ENCODE measurements around the gene SLC37A1. TPM values are rescaled to one million over a fixed set of nuclear protein-coding genes. Genes with fewer than 3 reads are reported as not detected.

The SLC37A1 gene
- total and polyA plus RNA-seq, 4 donors = 2.0 to 7.2 (median 4.3) TPM

DNA sequence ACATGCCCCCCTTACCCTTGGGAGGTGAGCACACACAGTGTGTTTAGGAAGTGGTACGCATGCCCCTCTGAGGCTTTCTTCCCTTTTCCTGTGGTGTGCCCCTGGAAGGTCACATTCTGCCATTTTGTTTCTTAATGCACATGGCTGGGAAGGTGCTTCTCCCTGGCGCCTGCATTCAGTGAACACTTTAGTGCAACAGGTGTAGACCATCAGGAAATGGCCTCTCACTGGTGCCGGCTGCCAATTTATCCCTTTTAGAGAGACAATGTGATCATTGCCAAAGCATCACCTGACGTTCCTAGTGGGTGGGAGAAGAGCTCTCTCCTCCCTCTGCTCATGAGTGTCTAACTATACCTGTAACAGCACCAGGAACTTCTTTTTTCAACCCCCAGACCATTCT, 88.0 kb downstream of the SLC37A1 start:
- TF ChIP-seq EGR1 (IDR thresholded peaks at IDR 0.05; ENCODE audit: low read depth in 2 of 2) (no peak), YY1 (IDR thresholded peaks at IDR 0.05) (no peak), GABPA (IDR thresholded peaks at IDR 0.05 in 1 of 2, conservative IDR thresholded peaks at IDR 0.05 in 1 of 2) (no peak), TAF1 (conservative IDR thresholded peaks at IDR 0.05) (no peak), NR2F2 (IDR thresholded peaks at IDR 0.05) (no peak)
- Histone ChIP-seq H3K36me3 (ENCODE audit: control insufficient read depth in 4 of 4, insufficient read depth in 3 of 4, low read depth in 1 of 4, low read length in 3 of 4) (no peaks in the 10 kb centered on the region), H3K27ac (ENCODE audit: low read depth in 1 of 2, low read length in 2 of 2) (no peak overlapping the region), H3K9me3 (ENCODE audit: control insufficient read depth in 4 of 4, low read length in 3 of 4) (peaks cover 2 to 8% (median 4%) of the 10 kb centered on the region in 4 donors), H3K27me3 (ENCODE audit: control insufficient read depth in 4 of 4, insufficient read depth in 4 of 4, low read length in 3 of 4) (no peaks in the 10 kb centered on the region), H3K4me1 (ENCODE audit: control insufficient read depth in 4 of 4, insufficient read depth in 4 of 4, low read length in 3 of 4) (no peaks in the 10 kb centered on the region), H3K9ac (ENCODE audit: low read depth in 1 of 2, low read length in 2 of 2) (no peak overlapping the region), H3K4me3 (ENCODE audit: low read depth in 1 of 3, low read length in 3 of 3) (no peak overlapping the region)
- DNase-seq (ENCODE audit: low spot score) = no peak
- 89% methylated on average over 4 of the region's 4 CpGs for WGBS

DNA sequence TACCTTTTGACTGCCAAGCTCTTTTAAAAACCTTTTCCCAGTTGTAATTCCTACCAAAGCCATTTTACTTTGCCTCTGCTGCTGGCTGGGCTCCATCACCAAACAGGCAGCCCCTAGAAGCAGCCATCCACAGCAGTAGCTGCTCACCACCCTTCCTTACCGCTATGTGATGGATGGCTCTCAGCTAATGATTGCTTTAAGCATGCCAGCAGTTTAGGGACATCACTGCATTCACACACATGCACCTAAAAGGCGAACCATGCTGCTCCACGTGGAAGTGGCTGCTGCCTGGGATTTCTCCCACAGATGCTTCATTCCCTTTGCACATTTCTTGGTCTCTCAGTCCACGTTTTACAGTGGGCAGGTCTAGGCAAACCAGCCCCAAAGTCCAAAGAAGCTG, 93.5 kb downstream of the SLC37A1 start:
- no peak for DNase-seq (ENCODE audit: low spot score)
- TF ChIP-seq NR2F2 (IDR thresholded peaks at IDR 0.05) = no peak
- TF ChIP-seq EGR1 (IDR thresholded peaks at IDR 0.05; ENCODE audit: low read depth in 2 of 2) = no peak
- no peak for TF ChIP-seq YY1 (IDR thresholded peaks at IDR 0.05)
- no peak for TF ChIP-seq SP1 (IDR thresholded peaks at IDR 0.05)
- TF ChIP-seq, protein P1, sequence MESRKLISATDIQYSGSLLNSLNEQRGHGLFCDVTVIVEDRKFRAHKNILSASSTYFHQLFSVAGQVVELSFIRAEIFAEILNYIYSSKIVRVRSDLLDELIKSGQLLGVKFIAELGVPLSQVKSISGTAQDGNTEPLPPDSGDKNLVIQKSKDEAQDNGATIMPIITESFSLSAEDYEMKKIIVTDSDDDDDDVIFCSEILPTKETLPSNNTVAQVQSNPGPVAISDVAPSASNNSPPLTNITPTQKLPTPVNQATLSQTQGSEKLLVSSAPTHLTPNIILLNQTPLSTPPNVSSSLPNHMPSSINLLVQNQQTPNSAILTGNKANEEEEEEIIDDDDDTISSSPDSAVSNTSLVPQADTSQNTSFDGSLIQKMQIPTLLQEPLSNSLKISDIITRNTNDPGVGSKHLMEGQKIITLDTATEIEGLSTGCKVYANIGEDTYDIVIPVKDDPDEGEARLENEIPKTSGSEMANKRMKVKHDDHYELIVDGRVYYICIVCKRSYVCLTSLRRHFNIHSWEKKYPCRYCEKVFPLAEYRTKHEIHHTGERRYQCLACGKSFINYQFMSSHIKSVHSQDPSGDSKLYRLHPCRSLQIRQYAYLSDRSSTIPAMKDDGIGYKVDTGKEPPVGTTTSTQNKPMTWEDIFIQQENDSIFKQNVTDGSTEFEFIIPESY (IDR thresholded peaks at IDR 0.05) = no peak
- TF ChIP-seq GABPA (IDR thresholded peaks at IDR 0.05 in 1 of 2, conservative IDR thresholded peaks at IDR 0.05 in 1 of 2) = no peak
- TF ChIP-seq FOXA2 (IDR thresholded peaks at IDR 0.05) = no peak
- TF ChIP-seq JUND (IDR thresholded peaks at IDR 0.05) = no peak
- TF ChIP-seq HNF4A (conservative IDR thresholded peaks at IDR 0.05) = no peak
- TF ChIP-seq FOXA1 (IDR thresholded peaks at IDR 0.05) = no peak
- TF ChIP-seq, protein P2, sequence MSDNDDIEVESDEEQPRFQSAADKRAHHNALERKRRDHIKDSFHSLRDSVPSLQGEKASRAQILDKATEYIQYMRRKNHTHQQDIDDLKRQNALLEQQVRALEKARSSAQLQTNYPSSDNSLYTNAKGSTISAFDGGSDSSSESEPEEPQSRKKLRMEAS (IDR thresholded peaks at IDR 0.05) = no peak
- Histone ChIP-seq H3K27ac (ENCODE audit: low read depth in 1 of 2, low read length in 2 of 2) (no peak overlapping the region), H3K36me3 (ENCODE audit: control insufficient read depth in 4 of 4, insufficient read depth in 3 of 4, low read depth in 1 of 4, low read length in 3 of 4) (no peaks in the 10 kb centered on the region), H3K4me1 (ENCODE audit: control insufficient read depth in 4 of 4, insufficient read depth in 4 of 4, low read length in 3 of 4) (no peaks in the 10 kb centered on the region), H3K27me3 (ENCODE audit: control insufficient read depth in 4 of 4, insufficient read depth in 4 of 4, low read length in 3 of 4) (no peaks in the 10 kb centered on the region), H3K9me3 (ENCODE audit: control insufficient read depth in 4 of 4, low read length in 3 of 4) (peaks cover 2 to 8% (median 4%) of the 10 kb centered on the region in 4 donors), H3K9ac (ENCODE audit: low read depth in 1 of 2, low read length in 2 of 2) (no peak overlapping the region), H3K4me3 (ENCODE audit: low read depth in 1 of 3, low read length in 3 of 3) (no peak overlapping the region)
- 69% methylated on average over 4 of the region's 4 CpGs for WGBS

DNA sequence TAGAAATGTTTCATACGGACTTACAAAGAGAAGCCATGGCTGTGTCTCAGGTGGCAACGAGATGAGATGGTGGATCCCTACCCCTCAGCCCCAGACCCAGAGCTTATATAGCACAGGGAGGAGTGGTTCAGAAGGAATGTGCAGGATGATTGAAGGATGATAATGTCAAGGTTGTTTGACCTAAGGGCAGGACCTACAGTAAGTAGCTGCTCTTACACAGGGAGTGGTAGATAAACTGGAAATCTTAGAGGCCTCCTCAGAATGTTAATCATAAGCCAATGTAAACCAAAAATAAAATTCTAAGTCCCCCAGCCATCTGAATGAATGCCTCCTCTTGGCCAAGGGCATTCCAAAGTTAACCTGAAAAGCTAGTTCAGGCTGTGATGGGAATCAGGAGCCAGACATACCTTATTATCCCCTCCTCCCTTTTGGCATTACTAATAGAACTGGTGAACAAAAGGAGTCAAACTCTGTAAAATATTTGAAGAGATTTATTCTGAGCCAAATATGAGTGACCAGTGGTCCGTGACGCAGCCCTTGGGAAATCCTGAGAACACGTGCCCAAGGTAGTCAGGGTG, 94.0 kb downstream of the SLC37A1 start:
- Histone ChIP-seq H3K4me1 (ENCODE audit: control insufficient read depth in 4 of 4, insufficient read depth in 4 of 4, low read length in 3 of 4) (no peaks in the 10 kb centered on the region), H3K27ac (ENCODE audit: low read depth in 1 of 2, low read length in 2 of 2) (no peak overlapping the region), H3K9me3 (ENCODE audit: control insufficient read depth in 4 of 4, low read length in 3 of 4) (peaks cover 2 to 8% (median 4%) of the 10 kb centered on the region in 4 donors), H3K4me3 (ENCODE audit: low read depth in 1 of 3, low read length in 3 of 3) (no peak overlapping the region), H3K36me3 (ENCODE audit: control insufficient read depth in 4 of 4, insufficient read depth in 3 of 4, low read depth in 1 of 4, low read length in 3 of 4) (no peaks in the 10 kb centered on the region), H3K27me3 (ENCODE audit: control insufficient read depth in 4 of 4, insufficient read depth in 4 of 4, low read length in 3 of 4) (no peaks in the 10 kb centered on the region), H3K9ac (ENCODE audit: low read depth in 1 of 2, low read length in 2 of 2) (no peak overlapping the region)
- TF ChIP-seq, protein P3, sequence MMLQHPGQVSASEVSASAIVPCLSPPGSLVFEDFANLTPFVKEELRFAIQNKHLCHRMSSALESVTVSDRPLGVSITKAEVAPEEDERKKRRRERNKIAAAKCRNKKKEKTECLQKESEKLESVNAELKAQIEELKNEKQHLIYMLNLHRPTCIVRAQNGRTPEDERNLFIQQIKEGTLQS (IDR thresholded peaks at IDR 0.05) = no peak
- no peak for TF ChIP-seq JUND (IDR thresholded peaks at IDR 0.05)
- TF ChIP-seq, protein P4, sequence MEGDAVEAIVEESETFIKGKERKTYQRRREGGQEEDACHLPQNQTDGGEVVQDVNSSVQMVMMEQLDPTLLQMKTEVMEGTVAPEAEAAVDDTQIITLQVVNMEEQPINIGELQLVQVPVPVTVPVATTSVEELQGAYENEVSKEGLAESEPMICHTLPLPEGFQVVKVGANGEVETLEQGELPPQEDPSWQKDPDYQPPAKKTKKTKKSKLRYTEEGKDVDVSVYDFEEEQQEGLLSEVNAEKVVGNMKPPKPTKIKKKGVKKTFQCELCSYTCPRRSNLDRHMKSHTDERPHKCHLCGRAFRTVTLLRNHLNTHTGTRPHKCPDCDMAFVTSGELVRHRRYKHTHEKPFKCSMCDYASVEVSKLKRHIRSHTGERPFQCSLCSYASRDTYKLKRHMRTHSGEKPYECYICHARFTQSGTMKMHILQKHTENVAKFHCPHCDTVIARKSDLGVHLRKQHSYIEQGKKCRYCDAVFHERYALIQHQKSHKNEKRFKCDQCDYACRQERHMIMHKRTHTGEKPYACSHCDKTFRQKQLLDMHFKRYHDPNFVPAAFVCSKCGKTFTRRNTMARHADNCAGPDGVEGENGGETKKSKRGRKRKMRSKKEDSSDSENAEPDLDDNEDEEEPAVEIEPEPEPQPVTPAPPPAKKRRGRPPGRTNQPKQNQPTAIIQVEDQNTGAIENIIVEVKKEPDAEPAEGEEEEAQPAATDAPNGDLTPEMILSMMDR (IDR thresholded peaks at IDR 0.05; ENCODE audit: low read depth, low read length, missing input control) = no peak
- no peak for TF ChIP-seq TAF1 (conservative IDR thresholded peaks at IDR 0.05)
- TF ChIP-seq, protein P1 (IDR thresholded peaks at IDR 0.05) = no peak
- TF ChIP-seq YY1 (IDR thresholded peaks at IDR 0.05) = no peak
- no peak for TF ChIP-seq FOXA2 (IDR thresholded peaks at IDR 0.05)
- TF ChIP-seq HNF4A (conservative IDR thresholded peaks at IDR 0.05) = no peak
- no peak for TF ChIP-seq HNF4G (IDR thresholded peaks at IDR 0.05)
- TF ChIP-seq RXRA (IDR thresholded peaks at IDR 0.05) = no peak
- TF ChIP-seq, protein P5, sequence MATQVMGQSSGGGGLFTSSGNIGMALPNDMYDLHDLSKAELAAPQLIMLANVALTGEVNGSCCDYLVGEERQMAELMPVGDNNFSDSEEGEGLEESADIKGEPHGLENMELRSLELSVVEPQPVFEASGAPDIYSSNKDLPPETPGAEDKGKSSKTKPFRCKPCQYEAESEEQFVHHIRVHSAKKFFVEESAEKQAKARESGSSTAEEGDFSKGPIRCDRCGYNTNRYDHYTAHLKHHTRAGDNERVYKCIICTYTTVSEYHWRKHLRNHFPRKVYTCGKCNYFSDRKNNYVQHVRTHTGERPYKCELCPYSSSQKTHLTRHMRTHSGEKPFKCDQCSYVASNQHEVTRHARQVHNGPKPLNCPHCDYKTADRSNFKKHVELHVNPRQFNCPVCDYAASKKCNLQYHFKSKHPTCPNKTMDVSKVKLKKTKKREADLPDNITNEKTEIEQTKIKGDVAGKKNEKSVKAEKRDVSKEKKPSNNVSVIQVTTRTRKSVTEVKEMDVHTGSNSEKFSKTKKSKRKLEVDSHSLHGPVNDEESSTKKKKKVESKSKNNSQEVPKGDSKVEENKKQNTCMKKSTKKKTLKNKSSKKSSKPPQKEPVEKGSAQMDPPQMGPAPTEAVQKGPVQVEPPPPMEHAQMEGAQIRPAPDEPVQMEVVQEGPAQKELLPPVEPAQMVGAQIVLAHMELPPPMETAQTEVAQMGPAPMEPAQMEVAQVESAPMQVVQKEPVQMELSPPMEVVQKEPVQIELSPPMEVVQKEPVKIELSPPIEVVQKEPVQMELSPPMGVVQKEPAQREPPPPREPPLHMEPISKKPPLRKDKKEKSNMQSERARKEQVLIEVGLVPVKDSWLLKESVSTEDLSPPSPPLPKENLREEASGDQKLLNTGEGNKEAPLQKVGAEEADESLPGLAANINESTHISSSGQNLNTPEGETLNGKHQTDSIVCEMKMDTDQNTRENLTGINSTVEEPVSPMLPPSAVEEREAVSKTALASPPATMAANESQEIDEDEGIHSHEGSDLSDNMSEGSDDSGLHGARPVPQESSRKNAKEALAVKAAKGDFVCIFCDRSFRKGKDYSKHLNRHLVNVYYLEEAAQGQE (IDR thresholded peaks at IDR 0.05) = no peak
- TF ChIP-seq SP1 (IDR thresholded peaks at IDR 0.05) = no peak
- TF ChIP-seq NR2F2 (IDR thresholded peaks at IDR 0.05) = no peak
- TF ChIP-seq EGR1 (IDR thresholded peaks at IDR 0.05; ENCODE audit: low read depth in 2 of 2) = no peak
- DNase-seq (ENCODE audit: low spot score) = no peak
- 82% methylated on average over 5 of the region's 5 CpGs for WGBS

All from liver (tissue), 9 donors.